Stimulated activated CD4-positive, alpha-beta T cell treated with anti-CD3 and anti-CD28 coated beads, Interleukin-12 subunit alpha, Interleukin-12 subunit beta, amount 100 ng/mL, for 48 hours (primary cell): ENCODE data around the gene SCYGR8.
"Not testable (repeated sequence)": the region's sequence is repeated elsewhere in the genome, so short reads cannot be mapped to it uniquely, and the experiment has no call there.

Experiments
- DNase-seq, 3 donors: peaks; one replicate each; pipeline ENCODE4 v3.0.0-alpha.2; 2020; ENCODE audit warnings: low read depth in 2 of 3, low spot score in 1 of 3

The SCYGR8 gene

GRCh38 chr2:227745594-227745993 lies at the start of gene SCYGR8:
Gene SCYGR8, plus strand, starts transcription at chr2:227745894. Its CDS starts 0 bp downstream, at chr2:227745894.
- DNase-seq, result no peak

DNA sequence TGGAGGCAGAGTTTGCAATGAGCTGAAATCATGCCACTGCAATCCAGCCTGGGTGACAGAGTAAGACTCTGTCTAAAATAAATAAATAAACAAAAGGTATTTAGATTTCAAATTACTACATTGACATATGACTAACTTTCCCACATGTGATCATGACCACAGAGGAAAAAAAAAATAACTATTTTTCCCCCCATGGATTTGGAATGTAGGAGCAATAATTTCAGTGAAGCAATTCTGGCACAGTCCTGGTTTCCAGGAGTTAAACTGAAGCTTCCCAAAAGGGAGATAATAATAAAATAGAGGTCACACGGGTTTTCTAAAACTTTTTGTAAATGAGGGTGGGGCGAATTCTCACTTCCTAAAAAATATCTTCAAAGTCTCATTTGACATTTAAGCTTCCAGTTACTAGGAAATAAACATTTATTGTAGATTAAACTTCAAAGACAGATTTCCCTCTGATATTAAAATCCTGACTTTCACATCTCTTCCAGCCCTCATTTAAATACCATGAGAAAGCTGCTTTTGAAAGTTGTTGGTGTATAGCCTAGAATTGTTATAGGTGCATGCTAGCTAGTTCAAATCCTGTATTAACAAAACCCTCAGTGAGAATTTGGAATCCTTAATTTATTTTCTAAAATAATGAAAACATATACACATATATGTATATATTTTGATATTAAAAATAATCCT lies 48.6 kb upstream of the SCYGR8 start:
- no peak for DNase-seq

- no peak for DNase-seq
Measured at GRCh38 chr2:227701556-227701955, 44.1 kb upstream of the SCYGR8 start.

DNA sequence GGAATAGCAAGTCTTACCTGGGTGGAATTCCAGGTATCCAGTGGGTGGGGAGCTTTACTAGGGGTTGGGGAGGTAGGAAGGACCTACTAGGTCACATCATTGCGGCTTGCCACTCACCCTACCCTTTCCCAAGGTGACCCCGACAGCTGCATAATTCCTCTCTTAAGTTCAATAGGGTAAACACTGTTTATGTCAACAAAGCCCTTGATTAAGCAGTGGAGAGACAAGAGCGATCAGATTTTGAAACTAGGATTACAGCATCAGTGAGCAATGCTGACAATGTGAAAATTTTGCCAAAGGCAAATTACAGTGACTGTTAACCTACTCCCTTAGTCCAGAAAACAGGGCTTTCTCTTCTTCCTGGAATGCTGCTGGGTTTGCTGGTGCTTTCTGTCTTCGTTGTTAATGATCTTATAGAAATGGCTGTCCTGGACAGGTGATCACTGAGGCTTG lies 42.4 kb upstream of the SCYGR8 start:
- DNase-seq, result no peak

DNA sequence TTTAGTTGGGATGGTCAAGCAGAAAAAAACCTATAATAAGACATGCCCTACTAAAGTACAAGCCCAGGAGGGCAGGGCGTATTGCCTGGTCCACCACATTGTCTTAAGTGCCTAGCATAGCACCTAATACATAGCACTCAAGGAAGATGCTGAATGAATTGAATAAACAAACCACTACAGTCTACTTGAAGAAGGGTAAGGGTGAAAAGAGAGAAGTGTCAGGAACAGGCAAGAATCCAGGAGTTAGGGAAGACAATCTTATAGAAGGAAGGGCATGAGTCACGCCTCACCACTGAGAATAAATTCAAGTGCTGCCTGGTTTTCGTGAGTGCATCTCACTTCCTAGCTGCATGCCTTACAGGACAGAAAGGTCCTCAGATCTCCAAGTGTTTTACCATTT lies 41.7 kb upstream of the SCYGR8 start:
- no peak for DNase-seq

DNA sequence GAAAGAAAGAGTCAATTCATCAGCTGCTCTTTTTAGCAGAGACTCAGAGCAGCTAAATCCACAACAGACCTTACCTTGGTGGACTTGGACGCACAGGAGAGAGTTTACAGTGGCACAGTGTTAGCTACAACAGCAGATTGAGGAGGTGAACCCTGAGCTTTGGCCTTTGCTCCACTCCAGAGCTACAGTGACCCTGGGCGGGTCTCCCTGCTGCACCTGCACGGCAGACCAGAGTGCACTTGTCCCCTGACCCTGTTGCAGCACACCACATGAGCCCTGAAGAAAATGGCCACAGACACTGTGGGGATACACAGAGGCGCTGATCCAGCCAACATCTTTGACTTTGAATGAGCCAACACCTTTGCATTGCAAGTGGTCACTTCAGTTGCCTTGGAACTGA lies 38.8 kb upstream of the SCYGR8 start:
- DNase-seq, result no peak

GRCh38 chr2:227707390-227707789 lies 38.3 kb upstream of the SCYGR8 start:
- DNase-seq, result no peak

- no peak for DNase-seq
Measured at GRCh38 chr2:227710986-227711385, 34.7 kb upstream of the SCYGR8 start.

- no peak for DNase-seq
Measured at GRCh38 chr2:227713291-227713690, 32.4 kb upstream of the SCYGR8 start.

GRCh38 chr2:227716501-227716900 lies 29.2 kb upstream of the SCYGR8 start:
- no peak for DNase-seq

- DNase-seq, result peak in 1 of 3 donors; percentile 1
Measured at GRCh38 chr2:227717687-227718567, 27.8 kb upstream of the SCYGR8 start, which contains the start of gene SLC19A3. Gene SLC19A3, minus strand, starts transcription at chr2:227718028. Its CDS starts 15,710 bp downstream, at chr2:227702318.

- no peak for DNase-seq
Measured at GRCh38 chr2:227719641-227720040, 26.1 kb upstream of the SCYGR8 start.

DNA sequence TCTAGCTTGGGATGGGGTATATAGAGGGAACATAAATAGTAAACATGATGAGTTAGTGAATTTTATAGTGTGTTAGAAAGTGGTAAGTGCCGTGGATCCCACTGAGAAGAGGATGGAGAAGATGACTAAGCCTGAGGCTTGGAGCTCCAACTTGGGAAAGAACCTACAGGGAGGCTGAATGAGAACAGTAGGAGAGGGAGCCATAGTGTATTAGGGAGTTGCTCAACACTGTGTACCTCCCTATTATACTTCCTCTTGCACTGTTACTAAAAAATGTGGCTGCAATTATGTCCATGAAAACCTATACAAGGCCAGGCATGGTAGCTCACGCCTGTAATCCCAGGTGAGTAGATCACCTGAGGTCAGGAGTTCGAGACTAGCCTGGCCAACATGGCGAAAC lies 25.0 kb upstream of the SCYGR8 start:
- no peak for DNase-seq

- DNase-seq, result not testable (repeated sequence)
Measured at GRCh38 chr2:227722821-227723220, 22.9 kb upstream of the SCYGR8 start.

- DNase-seq, result no peak
Measured at GRCh38 chr2:227724394-227725039, 21.2 kb upstream of the SCYGR8 start, which contains the start of gene SCYGR6. Gene SCYGR6, minus strand, starts transcription at chr2:227724757. Its CDS starts 0 bp downstream, at chr2:227724757.

GRCh38 chr2:227728035-227728434 lies 17.7 kb upstream of the SCYGR8 start, which contains the start of gene SCYGR7:
Gene SCYGR7, plus strand, starts transcription at chr2:227728335. Its CDS starts 0 bp downstream, at chr2:227728335.
- no peak for DNase-seq

DNA sequence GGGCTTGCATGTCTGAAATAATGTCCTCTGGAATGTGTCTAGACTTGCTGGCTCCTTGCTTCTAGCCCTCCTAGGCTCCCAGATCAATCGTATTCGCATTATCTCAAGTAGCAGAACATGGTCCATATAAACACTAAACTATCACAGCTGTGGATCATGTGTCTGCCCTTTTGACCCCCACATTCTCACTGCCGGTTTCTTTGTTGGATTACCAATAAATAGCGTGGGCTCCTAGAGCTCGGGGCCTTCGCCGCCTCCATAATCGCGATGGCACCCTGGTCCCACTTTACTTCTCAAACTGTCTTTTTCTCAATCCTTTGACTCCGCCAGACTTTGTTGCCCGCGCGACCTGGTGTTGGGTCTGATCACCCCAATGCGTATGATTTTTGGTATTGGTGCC lies 6.3 kb upstream of the SCYGR8 start:
- no peak for DNase-seq

GRCh38 chr2:227740705-227741104 lies 5.0 kb upstream of the SCYGR8 start:
- not testable (repeated sequence) for DNase-seq

DNA sequence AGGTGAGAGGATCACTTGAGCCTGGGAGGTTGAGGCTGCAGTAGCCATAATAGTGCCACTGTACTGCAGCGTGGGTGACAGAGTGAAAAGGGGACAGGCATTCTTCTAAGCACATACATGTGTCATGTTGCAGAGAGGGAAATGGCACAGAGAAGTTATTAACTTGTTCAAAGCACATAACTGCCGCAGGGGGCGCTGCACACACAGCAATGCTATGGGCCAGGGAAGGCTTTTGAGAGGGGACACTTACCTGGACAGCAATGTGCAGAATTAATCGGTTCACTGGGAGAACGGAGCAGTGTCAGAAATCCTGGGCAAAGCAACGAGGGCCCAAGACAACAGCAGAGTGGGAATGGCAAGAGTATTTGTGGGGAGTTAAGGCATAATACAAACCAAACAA lies 2.4 kb downstream of the SCYGR8 start:
- no peak for DNase-seq

GRCh38 chr2:227756261-227756660 lies 10.6 kb downstream of the SCYGR8 start:
- DNase-seq, result not testable (repeated sequence)

GRCh38 chr2:227759411-227760118 lies 13.9 kb downstream of the SCYGR8 start:
- DNase-seq, result no peak
